PC-9 (cell line): ENCODE data around the gene TBL1XR1.

Experiments used
- EZH2 ChIP-seq: fragments of 200-600 bp; sonication (generic); IDR thresholded peaks from 2 replicates; pipeline ENCODE4 v1.8.0; 2017; ENCODE audit warnings: antibody characterized with exemption, low read depth
- TF ChIP-seq, protein P1 (sequence below): fragments of 200-600 bp; sonication (generic); conservative IDR thresholded peaks from 2 replicates; pipeline ENCODE4 v1.6.1; 2017; ENCODE audit warnings: mixed run types, antibody characterized with exemption, mild to moderate bottlenecking, moderate library complexity

DNA sequence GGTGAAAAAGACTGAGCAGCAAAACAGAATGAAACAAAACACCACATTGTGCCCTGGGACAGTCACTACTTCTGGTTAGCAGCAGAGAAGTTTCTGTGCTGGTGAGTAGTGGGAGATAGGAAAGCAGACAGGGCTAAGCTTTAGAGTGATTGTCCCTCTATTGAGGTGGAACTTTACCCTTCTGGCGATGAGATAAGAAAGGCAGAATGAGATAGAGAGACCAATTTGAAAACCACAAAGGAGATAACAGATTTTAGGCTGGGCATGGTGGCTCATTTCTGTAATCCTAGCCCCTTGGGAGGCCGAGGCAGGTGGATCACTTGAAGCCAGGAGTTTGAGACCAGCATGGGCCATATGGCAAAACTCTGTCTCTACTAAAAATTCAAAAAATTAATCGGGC is 208.5 kb downstream of the TBL1XR1 start:
- TF ChIP-seq, protein P1, sequence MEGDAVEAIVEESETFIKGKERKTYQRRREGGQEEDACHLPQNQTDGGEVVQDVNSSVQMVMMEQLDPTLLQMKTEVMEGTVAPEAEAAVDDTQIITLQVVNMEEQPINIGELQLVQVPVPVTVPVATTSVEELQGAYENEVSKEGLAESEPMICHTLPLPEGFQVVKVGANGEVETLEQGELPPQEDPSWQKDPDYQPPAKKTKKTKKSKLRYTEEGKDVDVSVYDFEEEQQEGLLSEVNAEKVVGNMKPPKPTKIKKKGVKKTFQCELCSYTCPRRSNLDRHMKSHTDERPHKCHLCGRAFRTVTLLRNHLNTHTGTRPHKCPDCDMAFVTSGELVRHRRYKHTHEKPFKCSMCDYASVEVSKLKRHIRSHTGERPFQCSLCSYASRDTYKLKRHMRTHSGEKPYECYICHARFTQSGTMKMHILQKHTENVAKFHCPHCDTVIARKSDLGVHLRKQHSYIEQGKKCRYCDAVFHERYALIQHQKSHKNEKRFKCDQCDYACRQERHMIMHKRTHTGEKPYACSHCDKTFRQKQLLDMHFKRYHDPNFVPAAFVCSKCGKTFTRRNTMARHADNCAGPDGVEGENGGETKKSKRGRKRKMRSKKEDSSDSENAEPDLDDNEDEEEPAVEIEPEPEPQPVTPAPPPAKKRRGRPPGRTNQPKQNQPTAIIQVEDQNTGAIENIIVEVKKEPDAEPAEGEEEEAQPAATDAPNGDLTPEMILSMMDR, result no peak
- TF ChIP-seq EZH2, result no peak
